SU-DHL-6 (cell line): ENCODE data around the gene DCAF8.

Source experiments
- H2AFZ ChIP-seq: fragments of 200-600 bp; sonication (generic); 2 replicates; pipeline ENCODE4 v1.6.1; 2014; ENCODE audit warnings: low read depth, mild to moderate bottlenecking, moderate library complexity, mixed read lengths, antibody characterized with exemption, low read length; ENCODE audit not compliant: severe bottlenecking
- H3F3A ChIP-seq: fragments of 200-600 bp; shearing (Covaris generic); 2 replicates; pipeline ENCODE4 v1.6.0; 2016; ENCODE audit warnings: antibody characterized with exemption, mild to moderate bottlenecking; ENCODE audit not compliant: insufficient read depth
- H3K27ac ChIP-seq: fragments of 200-600 bp; sonication (generic); 2 replicates; pipeline ENCODE4 v1.5.1; 2016; ENCODE audit warnings: low read depth, mild to moderate bottlenecking, low read length, moderate library complexity, mixed read lengths
- H3K27me3 ChIP-seq: fragments of 200-600 bp; sonication (generic), shearing (Covaris generic); 2 replicates; pipeline ENCODE4 v1.6.0; 2014; ENCODE audit warnings: mild to moderate bottlenecking, low read length
- H3K36me3 ChIP-seq: fragments of 200-600 bp; sonication (generic); 2 replicates; pipeline ENCODE4 v1.6.1; 2014; ENCODE audit warnings: mild to moderate bottlenecking, low read length, mixed read lengths
- H3K4me2 ChIP-seq: fragments of 300-600, 200-600 bp; shearing (Covaris generic), sonication (generic); 2 replicates; pipeline ENCODE4 v1.6.0; 2014; ENCODE audit warnings: low read length, low read depth, mild to moderate bottlenecking; ENCODE audit not compliant: poor library complexity, severe bottlenecking
- H3K4me3 ChIP-seq: fragments of 200-600 bp; sonication (generic); 2 replicates; pipeline ENCODE4 v1.5.1; 2014; ENCODE audit warnings: antibody characterized with exemption, low read length, mild to moderate bottlenecking, mixed read lengths; ENCODE audit not compliant: insufficient read depth, poor library complexity, severe bottlenecking
- H3K79me2 ChIP-seq: fragments of 200-600 bp; sonication (generic); 2 replicates; pipeline ENCODE4 v1.6.1; 2014; ENCODE audit warnings: mild to moderate bottlenecking, low read length, moderate library complexity; ENCODE audit not compliant: insufficient read depth
- H3K9ac ChIP-seq: fragments of 200-600 bp; sonication (generic); 2 replicates; pipeline ENCODE4 v1.7.0; 2014; ENCODE audit warnings: mild to moderate bottlenecking, low read length
- H3K9me2 ChIP-seq: fragments of 200-600 bp; sonication (generic); replicated peaks from 2 replicates; pipeline ENCODE4 v1.6.1; 2014; ENCODE audit warnings: low read length; ENCODE audit not compliant: insufficient read depth
- H3K9me3 ChIP-seq: fragments of 200-600 bp; sonication (generic); 2 replicates; pipeline ENCODE4 v1.6.1; 2014; ENCODE audit warnings: low read length, mixed read lengths; ENCODE audit not compliant: insufficient read depth
- H4K20me1 ChIP-seq: fragments of 200-600 bp; sonication (generic); 2 replicates; pipeline ENCODE4 v1.6.1; 2014; ENCODE audit warnings: low read depth, mild to moderate bottlenecking, antibody characterized with exemption, low read length, moderate library complexity, mixed read lengths
- CTCF ChIP-seq: fragments of 200-600 bp; sonication (generic); IDR thresholded peaks from one replicate; pipeline ENCODE4 v1.5.1; 2017; ENCODE audit warnings: antibody characterized with exemption, mild to moderate bottlenecking, low read length, moderate library complexity; ENCODE audit not compliant: insufficient read depth, poor library complexity, severe bottlenecking
- EZH2phosphoT487 ChIP-seq: fragments of 200-600 bp; sonication (generic), shearing (Covaris generic); conservative IDR thresholded peaks from 2 replicates; pipeline ENCODE4 v1.6.1; 2018; ENCODE audit warnings: mild to moderate bottlenecking, antibody characterized with exemption, low read length, moderate library complexity, mixed read lengths

DCAF8 gene

GRCh38 chr1:160243767-160244166 lies 18.6 kb downstream of the DCAF8 start:
- Histone ChIP-seq H3K27me3 (no peaks in the 10 kb centered on the region), H3K9me3 (no peaks in the 10 kb centered on the region), H3F3A (no peaks in the 10 kb centered on the region), H3K27ac (no peak overlapping the region), H3K9ac (no peak overlapping the region), H4K20me1 (0 out of 2 replicates have a peak, but pooled peaks cover 6% of the 10 kb centered on the region), H3K36me3 (peaks cover 5% of the 10 kb centered on the region; the same call in 1 of the 2 replicates), H3K4me3 (no peak overlapping the region), H3K79me2 (peaks cover 21% of the 10 kb centered on the region), H3K9me2 (no peaks in the 10 kb centered on the region), H2AFZ (no peak overlapping the region), H3K4me2 (no peak overlapping the region)
- TF ChIP-seq EZH2phosphoT487: no peak
- no peak for TF ChIP-seq CTCF

- H3F3A ChIP-seq: no peaks in the 10 kb centered on the region; the same call in 1 of the 2 replicates
- H4K20me1 ChIP-seq: no peaks in the 10 kb centered on the region
- H2AFZ ChIP-seq: no peak overlapping the region
- H3K4me2 ChIP-seq: no peak overlapping the region
- no peak overlapping the region for H3K4me3 ChIP-seq
- no peaks in the 10 kb centered on the region for H3K27me3 ChIP-seq
- H3K27ac ChIP-seq: no peak overlapping the region
- TF ChIP-seq EZH2phosphoT487: no peak
- TF ChIP-seq CTCF: no peak
- H3K9me3 ChIP-seq: no peaks in the 10 kb centered on the region
- no peak overlapping the region for H3K9ac ChIP-seq
- H3K79me2 ChIP-seq: no peaks in the 10 kb centered on the region
- no peaks in the 10 kb centered on the region for H3K9me2 ChIP-seq
- peaks cover 19% of the 10 kb centered on the region; the same call in 1 of the 2 replicates for H3K36me3 ChIP-seq
These were observed 22.6 kb downstream of the DCAF8 start for GRCh38 chr1:160239582-160240299.

GRCh38 chr1:160238408-160238807 lies 23.9 kb downstream of the DCAF8 start:
- Histone ChIP-seq H3K9me3 (no peaks in the 10 kb centered on the region), H3K79me2 (no peaks in the 10 kb centered on the region), H3F3A (no peaks in the 10 kb centered on the region; the same call in 1 of the 2 replicates), H3K9me2 (no peaks in the 10 kb centered on the region), H3K4me2 (no peak overlapping the region), H3K27ac (no peak overlapping the region), H3K9ac (no peak overlapping the region), H3K36me3 (peaks cover 14% of the 10 kb centered on the region; the same call in 1 of the 2 replicates), H3K27me3 (no peaks in the 10 kb centered on the region), H4K20me1 (no peaks in the 10 kb centered on the region), H3K4me3 (no peak overlapping the region), H2AFZ (no peak overlapping the region)
- TF ChIP-seq CTCF: no peak
- no peak for TF ChIP-seq EZH2phosphoT487
